GM18511 (cell line): ENCODE data around the gene DNAAF5.
"Not testable (repeated sequence)": the region's sequence is repeated elsewhere in the genome, so short reads cannot be mapped to it uniquely, and the experiment has no call there.

Experiments
- ATAC-seq: cut with Tn5 transposase; IDR thresholded peaks from one replicate; pipeline ENCODE4 v1.9.1; 2021; ENCODE audit warnings: mild to moderate bottlenecking, moderate library complexity; ENCODE audit not compliant: unreplicated experiment

Gene DNAAF5

DNA sequence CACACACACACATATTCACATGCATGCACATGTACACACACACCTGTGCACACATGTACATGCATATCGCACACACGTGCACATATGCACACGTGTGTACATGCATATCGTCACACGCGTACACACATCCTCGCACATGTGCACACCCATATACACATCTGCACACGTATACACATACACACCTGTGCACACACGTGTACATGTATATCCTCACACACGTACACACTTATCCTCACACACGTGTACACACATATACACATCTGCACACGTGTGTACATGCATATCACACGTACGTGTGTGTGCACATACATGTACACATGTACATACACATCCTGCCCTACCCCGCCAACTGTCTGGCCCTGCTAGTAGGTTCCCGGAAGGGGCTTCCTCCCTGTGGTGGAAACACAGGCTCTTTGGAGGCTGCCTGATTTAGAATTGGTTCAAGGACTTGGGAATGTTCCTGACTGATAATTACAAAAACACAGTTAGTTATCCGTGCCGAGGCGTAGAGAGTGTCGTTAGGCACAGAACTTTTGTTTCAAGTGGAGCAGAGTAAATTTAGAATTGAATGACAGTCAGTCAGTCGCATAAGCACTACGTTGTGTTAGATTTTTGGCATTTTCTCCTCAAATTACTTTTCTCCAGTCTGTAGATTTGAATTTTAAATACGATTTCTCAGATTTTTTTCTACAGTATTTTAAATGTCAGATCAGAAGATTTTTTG, 19.1 kb downstream of the DNAAF5 start:
- no peak for ATAC-seq

DNA sequence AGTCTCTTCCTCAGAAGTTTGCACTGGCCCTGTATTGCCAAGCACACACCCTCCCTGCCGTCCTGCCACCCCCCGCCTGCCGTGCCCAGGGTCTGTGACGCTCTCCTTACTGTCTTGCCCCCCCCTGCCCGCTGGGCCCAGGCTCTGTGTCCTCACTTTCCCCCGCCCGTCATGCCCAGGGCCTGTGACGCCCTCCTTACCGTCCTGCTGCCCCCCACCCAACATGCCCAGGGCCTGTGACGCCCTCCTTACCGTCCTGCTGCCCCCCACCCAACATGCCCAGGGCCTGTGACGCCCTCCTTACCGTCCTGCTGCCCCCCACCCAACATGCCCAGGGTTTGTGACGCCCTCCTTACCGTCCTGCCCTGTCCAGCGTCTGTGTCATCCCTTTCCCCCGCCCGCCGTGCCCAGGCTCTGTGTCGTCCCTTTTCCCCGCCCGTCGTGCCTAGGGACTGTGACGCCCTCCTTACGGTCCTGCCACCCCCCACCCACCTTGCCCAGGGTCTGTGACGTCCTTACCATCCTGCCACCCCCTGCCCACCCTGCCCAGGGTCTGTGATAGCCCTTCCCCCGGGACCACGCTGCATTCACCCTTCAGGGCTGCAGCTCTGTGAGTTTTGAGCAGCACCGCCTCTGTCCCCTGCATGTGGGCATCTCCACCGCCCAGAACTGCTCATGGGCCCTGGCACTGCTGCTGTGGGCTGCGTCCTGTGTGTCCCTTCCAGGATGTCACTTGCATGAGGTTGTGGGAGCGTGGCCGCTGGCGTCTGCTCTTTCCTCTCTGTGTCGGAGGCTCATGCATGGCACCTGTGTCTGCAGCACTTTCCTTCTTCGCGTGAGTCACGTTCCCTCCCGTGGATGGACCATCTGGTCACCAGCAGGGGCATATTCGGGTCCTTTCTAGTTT, 19.9 kb downstream of the DNAAF5 start:
- no peak for ATAC-seq

DNA sequence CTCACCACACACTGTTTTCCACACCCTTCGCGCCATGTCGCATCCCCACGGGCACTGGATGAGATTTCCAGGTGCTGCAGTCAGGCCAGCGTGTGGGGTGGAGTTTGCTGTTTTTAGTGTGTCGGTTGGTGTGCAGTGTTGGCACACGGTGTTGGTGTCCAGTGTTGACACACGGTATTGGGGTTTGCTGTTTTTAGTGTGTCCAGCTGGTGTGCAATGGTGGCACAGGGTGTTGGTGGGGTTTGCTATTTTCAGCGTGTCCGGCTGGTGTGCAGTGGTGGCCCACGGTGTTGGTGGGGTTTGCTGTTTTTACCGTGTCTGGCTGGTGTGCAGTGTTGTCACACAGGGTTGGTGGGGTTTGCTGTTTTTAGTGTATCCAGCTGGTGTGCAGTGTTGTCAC, 20.7 kb downstream of the DNAAF5 start:
- no peak for ATAC-seq

DNA sequence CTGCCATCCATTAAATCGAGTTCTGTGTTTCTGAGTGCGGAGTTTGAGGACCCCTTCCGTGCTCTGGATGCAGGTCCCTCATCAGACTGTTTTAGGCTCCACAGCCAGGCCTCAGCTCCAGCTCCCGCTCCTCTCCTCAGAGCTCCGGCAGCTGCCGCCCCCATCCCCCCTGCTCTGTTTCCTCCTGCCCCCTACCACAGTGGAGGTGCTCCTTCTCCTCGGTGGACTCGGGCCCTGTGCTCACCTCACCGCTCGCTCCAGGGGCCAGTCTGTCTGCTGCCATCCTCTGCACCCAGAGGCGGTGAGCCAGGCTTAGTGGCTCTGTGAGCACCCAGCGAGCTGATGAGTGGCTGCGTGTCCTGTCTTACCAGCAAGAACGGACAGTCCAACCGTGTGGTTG, 21.9 kb downstream of the DNAAF5 start:
- no peak for ATAC-seq

DNA sequence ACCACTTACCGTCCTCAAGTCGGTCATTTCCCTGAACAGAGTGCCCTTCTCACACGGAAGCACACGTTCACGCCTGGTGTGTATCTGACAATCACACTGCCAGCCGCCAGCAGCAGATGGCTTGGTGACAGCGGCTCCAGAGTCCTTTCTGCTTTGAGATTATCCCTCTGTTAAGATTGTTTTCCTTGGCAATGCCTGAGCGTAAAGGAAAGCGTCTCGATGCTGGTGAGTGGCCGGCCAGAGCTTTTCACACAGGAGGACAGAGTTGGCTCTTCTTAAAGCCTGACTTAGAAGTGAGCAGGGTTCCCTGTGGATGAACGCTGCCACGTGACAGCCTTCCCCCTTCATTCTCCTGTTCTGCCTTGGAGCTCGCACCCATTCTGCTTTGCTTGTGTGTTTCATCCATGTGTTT, 22.6 kb downstream of the DNAAF5 start:
- no peak for ATAC-seq

DNA sequence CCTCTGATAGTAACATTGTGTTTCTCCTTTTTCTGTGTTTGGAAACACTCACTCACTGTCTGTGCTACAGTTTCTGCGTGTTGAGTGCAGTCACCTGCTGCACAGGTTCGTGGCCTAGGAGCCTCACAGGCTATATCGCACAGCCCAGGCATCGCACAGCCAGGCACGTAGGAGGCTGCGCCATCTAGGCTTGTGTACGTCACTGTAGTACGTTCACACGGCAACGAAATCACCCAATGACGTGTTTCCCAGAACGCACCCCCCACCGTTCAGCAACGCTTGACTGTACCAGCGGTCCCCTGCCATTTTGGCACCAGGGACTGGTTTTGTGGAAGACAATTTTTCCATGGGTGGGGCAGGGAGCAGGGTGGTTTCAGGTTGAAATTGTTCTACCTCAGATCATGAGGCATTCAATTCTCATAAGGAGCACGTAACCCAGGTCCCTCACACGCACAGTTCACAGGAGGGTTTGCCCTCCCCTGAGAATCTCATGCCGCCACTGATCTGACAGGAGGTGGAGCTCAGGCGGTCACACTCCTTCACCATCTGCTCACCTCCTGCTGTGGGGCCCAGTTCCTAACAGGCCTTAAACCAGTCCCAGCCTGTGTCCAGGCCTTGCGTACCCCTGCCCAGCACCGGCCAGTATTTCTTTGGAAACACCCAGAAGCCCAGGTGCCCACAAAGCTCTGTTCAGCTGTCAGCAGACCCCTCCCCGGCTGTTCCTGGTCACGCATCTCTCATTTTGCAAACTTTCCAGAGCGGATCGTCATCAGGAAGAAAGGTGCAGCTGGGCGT, 23.8 kb downstream of the DNAAF5 start:
- ATAC-seq = no peak

DNA sequence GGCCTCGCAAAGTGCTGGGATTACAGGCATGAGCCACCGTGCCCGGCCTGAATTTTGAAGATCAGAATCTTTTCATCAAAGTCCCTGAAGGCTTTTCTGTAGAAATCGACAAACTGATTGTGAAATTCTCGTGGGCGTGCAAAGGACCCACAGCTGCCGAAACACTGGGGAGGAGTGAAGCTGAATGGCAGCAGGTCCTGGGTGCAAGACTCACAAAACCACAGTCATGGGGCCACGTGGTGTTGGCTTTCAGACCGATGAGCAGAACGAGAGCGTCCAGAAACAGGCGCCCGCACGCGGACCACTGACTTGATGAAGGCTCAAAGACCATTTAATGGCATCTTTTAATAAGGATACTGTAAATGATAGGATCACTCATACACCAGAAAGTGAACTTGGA, 25.3 kb downstream of the DNAAF5 start:
- ATAC-seq = no peak

DNA sequence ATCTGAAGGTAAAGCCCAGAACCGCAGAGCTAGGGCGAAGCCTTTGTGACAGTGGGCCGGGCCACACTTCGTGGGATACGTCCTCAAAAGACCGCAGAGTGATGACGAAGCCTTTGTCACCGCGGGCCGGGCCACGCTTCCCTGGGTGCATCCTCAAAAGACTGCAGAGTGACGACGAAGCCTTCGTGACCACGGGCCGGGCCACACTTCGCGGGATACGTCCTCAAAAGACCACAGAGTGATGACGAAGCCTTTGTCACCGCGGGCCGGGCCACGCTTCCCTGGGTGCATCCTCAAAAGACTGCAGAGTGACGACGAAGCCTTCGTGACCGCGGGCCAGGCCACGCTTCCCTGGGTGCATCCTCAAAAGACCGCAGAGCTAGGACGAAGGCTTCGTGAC, 25.8 kb downstream of the DNAAF5 start:
- not testable (repeated sequence) for ATAC-seq

DNA sequence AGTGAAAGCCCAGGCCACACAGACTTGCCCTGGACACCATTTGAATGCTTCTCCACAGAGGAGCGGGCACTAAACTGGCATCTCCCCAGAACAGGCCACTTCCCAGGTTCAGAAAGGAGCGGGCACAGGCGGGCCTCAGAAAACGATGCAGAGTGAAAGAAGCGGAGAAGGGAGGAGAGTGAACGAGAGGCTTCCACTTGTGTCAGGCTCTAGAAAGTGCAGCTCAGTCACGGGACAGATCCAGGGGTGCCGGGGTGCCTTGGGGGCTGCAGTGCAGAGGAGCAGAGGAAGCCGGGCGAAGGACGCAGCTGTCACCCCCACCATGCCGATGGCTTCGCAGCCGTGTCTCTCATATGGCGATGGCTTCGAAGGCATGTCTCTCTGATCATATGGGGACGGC, 26.7 kb downstream of the DNAAF5 start:
- no peak for ATAC-seq

DNA sequence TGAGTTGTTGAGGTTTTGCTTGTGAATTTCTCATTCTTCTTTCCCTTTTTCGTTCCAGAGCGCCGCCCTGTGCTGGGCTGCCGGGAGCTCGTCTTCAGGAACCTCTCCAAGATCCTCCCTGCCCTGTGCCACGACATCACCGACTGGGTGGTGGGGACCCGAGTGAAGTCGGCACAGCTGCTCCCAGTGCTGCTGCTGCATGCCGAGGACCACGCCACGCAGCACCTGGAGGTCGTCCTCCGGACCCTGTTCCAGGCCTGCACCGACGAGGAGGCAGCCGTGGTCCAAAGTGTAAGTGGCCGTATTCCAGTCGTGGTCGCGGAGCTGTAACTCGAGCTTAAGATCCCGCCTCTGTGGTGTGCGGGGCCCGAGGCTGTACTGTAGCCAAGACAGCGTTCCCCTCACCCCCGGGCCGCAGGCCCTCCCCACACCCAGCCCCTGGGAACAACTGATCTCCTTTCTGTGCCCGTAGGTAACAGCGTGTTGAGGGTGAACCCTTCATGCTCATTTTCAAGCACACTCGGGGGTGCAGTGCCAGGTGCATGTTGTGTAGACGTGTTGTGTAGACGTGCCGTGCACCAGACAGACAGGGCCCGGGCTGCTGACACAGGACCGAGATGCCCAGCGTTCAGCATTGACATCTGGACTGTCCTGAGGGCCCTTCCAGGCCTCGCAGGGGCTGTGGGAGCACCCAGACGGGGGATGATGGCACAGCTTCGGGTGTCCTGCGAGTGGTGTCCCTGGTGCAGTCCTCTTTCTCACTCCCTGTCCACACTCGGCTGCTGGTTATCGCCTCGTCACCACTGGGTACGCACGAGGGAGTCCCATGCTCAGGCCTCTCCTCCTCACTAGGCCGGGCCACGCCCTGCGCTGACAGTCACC, 28.3 kb downstream of the DNAAF5 start:
- ATAC-seq = no peak

DNA sequence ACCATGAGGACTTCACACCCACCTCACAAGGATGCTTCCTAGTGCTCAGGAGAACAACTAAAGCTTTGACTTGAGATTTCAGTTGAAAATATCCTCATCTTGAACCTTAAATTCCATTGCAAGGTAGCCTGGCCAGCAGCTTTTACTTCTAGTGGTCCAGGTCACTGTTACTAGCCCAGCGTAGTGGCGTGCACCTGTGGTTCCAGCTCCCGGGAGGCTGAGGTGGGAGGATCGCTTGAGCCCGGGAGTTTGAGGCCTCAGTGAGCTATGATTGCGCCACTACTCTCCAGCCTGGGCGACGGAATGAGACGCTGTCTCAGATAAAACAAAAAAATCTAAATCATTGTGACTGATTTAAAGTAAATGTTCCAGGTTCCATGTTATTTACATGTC, 28.9 kb downstream of the DNAAF5 start:
- ATAC-seq = no peak

DNA sequence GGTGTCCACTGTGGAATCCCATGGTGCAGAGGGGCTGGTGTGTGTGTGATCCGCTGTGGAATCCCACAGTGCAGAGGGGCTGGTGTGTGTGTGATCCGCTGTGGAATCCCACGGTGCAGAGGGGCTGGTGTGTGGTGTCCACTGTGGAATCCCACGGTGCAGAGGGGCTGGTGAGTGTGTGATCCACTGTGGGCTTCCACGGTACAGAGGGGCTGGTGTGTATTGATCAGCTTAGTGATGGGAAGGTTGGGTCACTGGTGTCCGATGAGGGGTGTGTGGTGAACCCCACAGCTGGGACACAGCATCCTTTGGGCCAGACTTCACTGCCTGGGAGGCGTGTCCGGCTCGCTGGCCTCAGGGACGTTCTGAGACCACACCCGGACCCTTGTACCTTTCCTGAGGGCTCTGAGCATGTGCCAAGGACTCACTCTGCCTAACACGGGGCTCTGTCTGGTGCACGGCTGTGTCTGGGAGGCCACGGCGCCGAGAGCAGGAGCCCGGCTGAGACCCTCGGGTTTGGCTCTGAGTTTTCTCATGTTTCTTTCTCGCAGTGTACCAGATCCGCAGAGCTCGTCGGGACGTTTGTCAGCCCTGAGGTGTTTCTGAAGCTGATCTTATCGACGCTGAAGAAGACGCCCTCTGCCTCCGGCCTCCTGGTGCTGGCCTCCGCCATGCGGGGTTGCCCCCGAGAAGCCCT, 29.9 kb downstream of the DNAAF5 start:
- no peak for ATAC-seq

DNA sequence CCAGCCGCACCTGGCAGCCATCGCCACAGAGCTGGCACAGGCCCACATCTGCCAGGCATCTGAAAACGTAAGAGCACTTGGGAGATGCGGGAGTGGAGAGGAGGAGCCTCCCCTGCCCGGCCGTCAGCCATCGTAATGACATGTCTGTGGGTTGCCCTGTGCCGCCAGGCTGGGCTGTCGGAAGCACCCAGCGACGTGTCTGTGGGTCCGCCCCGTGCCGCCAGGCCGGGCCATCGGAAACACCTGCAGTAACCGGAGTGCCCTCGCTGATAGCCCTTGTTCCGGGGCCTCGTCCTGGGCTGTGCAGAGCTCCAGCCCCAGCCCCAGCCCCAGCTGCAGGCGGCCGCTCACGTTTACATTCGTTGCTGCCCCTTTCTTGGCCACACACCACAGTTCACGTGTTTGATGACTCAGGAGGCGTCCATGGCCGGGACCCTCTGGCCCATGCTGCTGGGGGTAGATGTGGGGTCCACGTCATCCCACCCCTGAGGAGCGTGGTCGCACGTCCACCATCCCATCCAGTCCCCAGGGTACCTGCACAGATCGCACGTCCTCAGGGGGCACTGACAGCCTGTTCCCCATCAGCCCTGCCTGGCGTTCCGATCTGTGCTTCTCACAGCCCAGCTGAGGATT, 30.5 kb downstream of the DNAAF5 start:
- ATAC-seq = no peak

DNA sequence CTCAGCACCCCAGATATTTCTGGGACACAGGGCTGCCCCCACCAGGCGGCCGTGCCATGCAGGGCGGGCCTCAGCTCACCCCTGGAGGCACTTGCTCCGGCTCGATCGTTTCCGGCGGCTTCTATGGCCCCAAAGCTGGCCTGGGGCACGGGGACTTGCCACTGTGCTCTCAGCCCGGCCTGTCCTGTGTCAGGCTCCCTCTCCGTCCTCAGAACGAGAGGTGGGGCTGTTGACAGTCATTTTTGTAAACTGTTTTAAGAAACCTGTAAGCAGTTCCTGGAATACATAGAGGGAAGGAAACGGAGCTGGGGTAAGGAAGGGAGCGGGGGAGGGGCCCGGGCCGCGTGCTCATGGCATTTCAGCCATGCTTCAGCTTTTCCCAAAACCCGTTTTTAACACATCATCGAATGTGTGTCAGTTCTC, 31.3 kb downstream of the DNAAF5 start:
- no peak for ATAC-seq

DNA sequence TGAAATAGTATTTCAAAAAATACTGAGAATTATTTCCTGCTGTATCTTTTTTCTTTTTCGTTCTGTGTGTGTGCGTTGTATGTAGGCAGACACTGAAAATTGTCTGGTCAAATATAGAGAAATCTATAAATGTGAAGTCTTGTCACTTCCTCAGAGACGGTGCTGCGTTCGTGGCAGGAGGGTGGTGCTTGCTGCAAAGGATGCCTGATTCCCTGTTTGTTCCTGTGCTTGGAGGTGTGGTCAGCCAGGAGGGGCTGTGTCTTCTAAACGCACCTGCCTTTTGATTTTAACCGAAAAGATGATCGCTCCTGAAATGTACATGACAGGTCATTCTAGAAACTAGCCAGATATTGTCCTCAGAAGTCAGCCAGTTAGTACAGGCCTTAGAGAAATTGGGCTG, 33.1 kb downstream of the DNAAF5 start:
- ATAC-seq = no peak

DNA sequence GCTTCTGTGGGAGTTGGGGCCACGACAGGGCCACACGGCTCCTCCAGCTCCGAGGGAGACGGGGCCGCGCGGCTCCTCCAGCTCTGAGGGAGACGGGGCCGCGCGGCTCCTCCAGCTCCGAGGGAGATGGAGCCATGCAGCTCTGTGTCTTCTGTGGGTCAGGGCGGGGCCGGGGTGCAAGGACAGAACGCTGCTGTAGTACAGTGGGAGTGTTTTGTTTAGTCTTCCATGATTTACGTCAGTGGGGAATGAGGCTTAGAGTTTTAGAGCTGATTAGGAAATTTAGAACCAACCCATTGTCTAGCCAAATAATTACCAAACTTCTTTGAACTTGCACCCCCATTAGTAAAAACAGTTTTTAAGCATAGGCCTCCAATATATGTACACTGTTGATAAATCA, 33.5 kb downstream of the DNAAF5 start:
- ATAC-seq = no peak

DNA sequence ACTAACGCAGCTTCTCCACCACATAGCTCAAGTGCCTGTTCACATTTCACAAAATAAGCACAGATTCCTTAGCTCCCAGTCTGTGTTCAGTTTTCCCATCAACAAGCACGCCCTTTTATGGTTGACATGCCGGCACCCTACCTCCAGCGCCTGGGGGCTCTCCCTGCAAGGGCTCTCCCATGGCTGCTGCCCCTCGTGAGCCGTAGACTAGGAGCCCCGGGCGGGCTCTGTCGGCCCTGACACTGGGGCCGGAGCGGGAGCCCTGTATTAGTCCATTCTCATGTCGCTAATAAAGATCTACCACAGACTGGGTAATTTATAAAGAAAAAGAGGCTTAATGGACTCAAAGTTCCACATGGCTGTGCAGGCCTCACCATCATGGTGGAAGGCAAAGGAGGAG, 34.6 kb downstream of the DNAAF5 start:
- no peak for ATAC-seq

DNA sequence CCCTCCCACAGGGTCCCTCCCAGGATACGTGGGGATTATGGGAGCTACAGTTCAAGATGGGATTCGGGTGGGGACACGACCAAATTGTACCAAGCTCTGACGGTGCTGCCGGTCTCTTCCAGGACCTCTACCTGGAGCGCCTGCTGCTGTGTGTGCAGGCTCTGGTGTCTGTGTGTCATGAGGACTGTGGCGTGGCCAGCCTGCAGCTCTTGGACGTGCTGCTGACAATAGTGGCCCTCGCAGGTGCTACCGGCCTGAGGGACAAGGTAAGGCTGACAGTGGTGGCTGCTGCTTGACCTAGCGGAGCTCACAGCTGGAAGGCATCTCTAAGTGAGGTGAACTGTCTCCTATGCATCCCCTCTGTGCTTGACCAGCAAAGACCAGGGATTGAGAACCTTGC, 35.1 kb downstream of the DNAAF5 start:
- ATAC-seq = no peak

DNA sequence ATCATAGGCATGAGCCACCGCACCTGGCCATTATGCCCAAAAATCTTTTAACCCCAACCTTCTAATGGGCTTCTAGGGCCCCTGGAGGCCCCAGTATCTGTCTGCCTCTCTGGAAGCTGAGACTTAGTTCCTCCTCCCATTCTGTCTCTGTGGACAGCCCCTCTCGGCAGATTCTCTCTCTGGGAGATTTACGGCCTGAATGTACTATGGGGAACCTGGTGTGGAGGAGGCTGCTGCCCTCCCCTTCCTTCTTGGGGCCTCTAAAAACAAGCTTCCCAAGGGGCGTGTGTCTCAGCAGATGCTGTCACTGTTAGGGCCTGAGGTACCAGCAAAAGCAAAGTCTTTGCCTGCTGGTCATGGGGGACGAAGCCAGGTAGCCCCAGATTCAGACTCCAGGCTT, 36.4 kb downstream of the DNAAF5 start:
- ATAC-seq = no peak
